Adrenal gland (tissue), 5 donors: Measurements from ENCODE around the gene VPREB1.

Experiments
- CTCF ChIP-seq, 6 experiments: fragments of 450-650 bp in 4 of 6; fragments of 200-600 bp in 2 of 6; sonication (generic) in 1 of 6; IDR thresholded peaks; 1 replicate in 5 of 6; 2 replicates in 1 of 6; pipeline versions ENCODE4 v1.5.1 to v1.8.0; 2016 to 2021; ENCODE audit warnings: antibody characterized with exemption in 6 of 6, mild to moderate bottlenecking in 2 of 6, moderate library complexity in 1 of 6
- POLR2A ChIP-seq, 2 donors: fragments of 450-650 bp; IDR thresholded peaks; one replicate each; pipeline ENCODE4 v1.6.1; 2017; ENCODE audit warnings: antibody characterized with exemption in 2 of 2, mild to moderate bottlenecking in 2 of 2, moderate library complexity in 1 of 2
- donor health status: DM: no; HTN: no; CAD: no.

GRCh38 chr22:22203048-22203971, 41.3 kb upstream of the VPREB1 start:
- TF ChIP-seq CTCF (IDR thresholded peaks at IDR 0.05) (no peak), POLR2A (IDR thresholded peaks at IDR 0.05) (no peak)
